ENCODE measurements around the gene PAPOLG. TPM values are rescaled to one million over a fixed set of nuclear protein-coding genes. Genes with fewer than 3 reads are reported as not detected.

The PAPOLG gene
- total and polyA plus RNA-seq, 4 donors = 5.9 to 26.2 (median 6.9) TPM

DNA sequence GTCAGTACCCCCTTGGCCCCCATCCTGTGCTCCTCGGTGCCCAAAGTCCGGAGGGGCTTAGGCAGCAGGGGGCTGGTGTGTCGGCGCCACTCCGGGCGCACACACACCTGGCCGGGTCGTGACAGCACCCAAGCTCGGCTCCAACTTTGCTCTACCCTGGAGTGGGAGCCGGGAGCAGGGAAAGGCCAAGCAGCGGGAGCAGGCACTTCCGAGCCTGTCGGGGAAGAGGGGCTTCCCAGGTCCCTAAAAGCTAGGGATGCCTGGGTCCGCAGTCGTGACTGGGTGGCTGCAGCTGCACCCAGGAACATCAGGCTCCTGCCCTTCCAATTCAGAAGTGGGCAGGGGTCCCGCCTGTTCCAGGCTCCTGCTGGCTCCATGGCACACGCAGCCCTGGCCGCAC, 48.4 kb downstream of the PAPOLG start:
- TF ChIP-seq, protein P1, sequence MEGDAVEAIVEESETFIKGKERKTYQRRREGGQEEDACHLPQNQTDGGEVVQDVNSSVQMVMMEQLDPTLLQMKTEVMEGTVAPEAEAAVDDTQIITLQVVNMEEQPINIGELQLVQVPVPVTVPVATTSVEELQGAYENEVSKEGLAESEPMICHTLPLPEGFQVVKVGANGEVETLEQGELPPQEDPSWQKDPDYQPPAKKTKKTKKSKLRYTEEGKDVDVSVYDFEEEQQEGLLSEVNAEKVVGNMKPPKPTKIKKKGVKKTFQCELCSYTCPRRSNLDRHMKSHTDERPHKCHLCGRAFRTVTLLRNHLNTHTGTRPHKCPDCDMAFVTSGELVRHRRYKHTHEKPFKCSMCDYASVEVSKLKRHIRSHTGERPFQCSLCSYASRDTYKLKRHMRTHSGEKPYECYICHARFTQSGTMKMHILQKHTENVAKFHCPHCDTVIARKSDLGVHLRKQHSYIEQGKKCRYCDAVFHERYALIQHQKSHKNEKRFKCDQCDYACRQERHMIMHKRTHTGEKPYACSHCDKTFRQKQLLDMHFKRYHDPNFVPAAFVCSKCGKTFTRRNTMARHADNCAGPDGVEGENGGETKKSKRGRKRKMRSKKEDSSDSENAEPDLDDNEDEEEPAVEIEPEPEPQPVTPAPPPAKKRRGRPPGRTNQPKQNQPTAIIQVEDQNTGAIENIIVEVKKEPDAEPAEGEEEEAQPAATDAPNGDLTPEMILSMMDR (IDR thresholded peaks at IDR 0.05; ENCODE audit: control extremely low read depth, extremely low read depth) = no peak
- peaks cover 3 to 12% (median 5%) of the 10 kb centered on the region in 4 donors for H3K36me3 ChIP-seq (ENCODE audit: control insufficient read depth in 4 of 4, insufficient read depth in 4 of 4, low read length in 4 of 4)
- no peak overlapping the region for H3K27ac ChIP-seq (ENCODE audit: low read depth in 1 of 2, low read length in 1 of 2)
- H3K4me3 ChIP-seq = no peak overlapping the region
- 94 to 95% methylated on average over 18 of the region's 18 CpGs for WGBS, 2 donors
- DNase-seq (no peak), ATAC-seq (ENCODE audit: insufficient read depth, low FRiP score) (no peak)
- H3K4me1 ChIP-seq (ENCODE audit: control insufficient read depth in 5 of 5, insufficient read depth in 5 of 5, low read length in 5 of 5) = no peaks in the 10 kb centered on the region
- H3K9ac ChIP-seq (ENCODE audit: insufficient read depth in 1 of 2, low read length in 2 of 2) = no peak overlapping the region
- no peaks in the 10 kb centered on the region for H3K27me3 ChIP-seq (ENCODE audit: control insufficient read depth in 3 of 3, insufficient read depth in 3 of 3, low read length in 2 of 3)
- no peaks in the 10 kb centered on the region for H3K9me3 ChIP-seq (ENCODE audit: control insufficient read depth in 4 of 4, insufficient read depth in 3 of 4, low read length in 3 of 4)

DNA sequence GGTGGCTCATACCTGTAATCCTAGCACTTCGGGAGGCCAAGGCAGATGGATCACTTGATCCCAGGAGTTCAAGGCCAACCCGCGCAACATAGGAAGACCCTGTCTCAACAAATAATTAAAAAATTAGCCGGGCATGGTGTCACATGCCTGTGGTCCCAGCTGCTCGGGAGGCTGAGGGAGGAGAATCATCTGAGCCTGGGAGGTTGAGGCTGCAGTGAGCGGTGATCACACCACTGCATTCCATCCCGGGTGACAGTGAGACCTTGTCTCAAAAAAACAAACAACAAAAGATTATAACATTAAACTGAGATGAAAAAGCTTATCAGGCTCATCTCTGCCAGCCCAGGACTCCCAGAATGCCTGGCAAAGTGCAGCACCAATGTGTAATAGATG, 50.5 kb downstream of the PAPOLG start:
- Histone ChIP-seq H3K27ac (ENCODE audit: low read depth in 1 of 2, low read length in 1 of 2) (no peak overlapping the region), H3K9me3 (ENCODE audit: control insufficient read depth in 4 of 4, insufficient read depth in 3 of 4, low read length in 3 of 4) (no peaks in the 10 kb centered on the region)

DNA sequence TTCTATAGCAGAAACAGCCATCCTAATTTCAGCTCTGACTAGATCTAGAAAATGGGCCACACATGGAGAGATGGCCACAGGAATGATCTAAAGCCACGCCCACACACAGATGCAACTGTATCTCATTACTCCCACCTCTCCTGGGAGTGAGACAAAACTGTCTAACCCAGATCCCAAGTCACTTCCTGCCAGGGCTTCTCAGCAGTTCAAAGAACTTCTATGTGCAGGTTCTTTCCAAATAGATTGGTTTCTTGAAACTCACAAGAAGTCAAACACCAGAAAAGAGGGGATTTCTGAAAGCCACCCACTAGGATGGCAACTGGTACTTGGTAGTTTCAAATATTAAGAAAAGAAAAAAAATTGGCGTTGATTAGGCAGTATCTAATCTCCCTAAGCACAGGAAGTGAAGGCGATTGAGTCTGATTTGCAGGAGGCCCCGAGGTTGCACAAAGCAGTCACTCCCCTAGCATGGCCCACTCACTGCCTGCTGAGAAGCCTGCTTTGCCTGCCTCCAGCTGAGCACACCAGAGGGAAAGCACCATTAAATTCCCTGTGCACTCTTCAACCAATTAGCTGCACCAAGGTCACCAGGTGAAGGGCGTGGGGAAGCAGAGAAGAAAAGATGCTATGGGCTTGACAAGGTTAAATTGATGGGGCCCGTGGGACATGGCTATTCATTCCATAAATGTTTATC, 51.1 kb downstream of the PAPOLG start:
- WGBS, 2 donors = 46 to 49% methylated on average over 6 of the region's 6 CpGs
- Histone ChIP-seq H3K4me3 (no peak overlapping the region), H3K27me3 (ENCODE audit: control insufficient read depth in 3 of 3, insufficient read depth in 3 of 3, low read length in 2 of 3) (no peaks in the 10 kb centered on the region), H3K4me1 (ENCODE audit: control insufficient read depth in 5 of 5, insufficient read depth in 5 of 5, low read length in 5 of 5) (no peaks in the 10 kb centered on the region), H3K9me3 (ENCODE audit: control insufficient read depth in 4 of 4, insufficient read depth in 3 of 4, low read length in 3 of 4) (no peaks in the 10 kb centered on the region), H3K9ac (ENCODE audit: insufficient read depth in 1 of 2, low read length in 2 of 2) (no peak overlapping the region), H3K27ac (ENCODE audit: low read depth in 1 of 2, low read length in 1 of 2) (no peak overlapping the region), H3K36me3 (ENCODE audit: control insufficient read depth in 4 of 4, insufficient read depth in 4 of 4, low read length in 4 of 4) (peaks cover 0 to 5% (median 2%) of the 10 kb centered on the region in 4 donors)
- DNase-seq (peak in 2 of 3 donors; percentile 13 to 33), ATAC-seq (ENCODE audit: insufficient read depth, low FRiP score) (no peak)
- TF ChIP-seq, protein P1 (IDR thresholded peaks at IDR 0.05; ENCODE audit: control extremely low read depth, extremely low read depth) = no peak

More for the DNA sequence above, 50.5 kb downstream of the PAPOLG start:
- WGBS, 2 donors = 92% methylated on average over 7 of the region's 7 CpGs
- Histone ChIP-seq H3K36me3 (ENCODE audit: control insufficient read depth in 4 of 4, insufficient read depth in 4 of 4, low read length in 4 of 4) (peaks cover 0 to 6% (median 2%) of the 10 kb centered on the region in 4 donors), H3K4me3 (no peak overlapping the region), H3K27me3 (ENCODE audit: control insufficient read depth in 3 of 3, insufficient read depth in 3 of 3, low read length in 2 of 3) (no peaks in the 10 kb centered on the region), H3K4me1 (ENCODE audit: control insufficient read depth in 5 of 5, insufficient read depth in 5 of 5, low read length in 5 of 5) (no peaks in the 10 kb centered on the region), H3K9ac (ENCODE audit: insufficient read depth in 1 of 2, low read length in 2 of 2) (no peak overlapping the region)
- DNase-seq (no peak), ATAC-seq (ENCODE audit: insufficient read depth, low FRiP score) (no peak)
- TF ChIP-seq, protein P1 (IDR thresholded peaks at IDR 0.05; ENCODE audit: control extremely low read depth, extremely low read depth) = no peak
